Esophagus (tissue), 2 donors: Measurements from ENCODE around the gene AQP12A. TPM values are rescaled to one million over a fixed set of nuclear protein-coding genes. Genes with fewer than 3 reads are reported as not detected.

ENCODE experiments used
- H3K27ac ChIP-seq, 2 donors: one replicate each; pipeline ENCODE4 v1.5.1; 2013; ENCODE audit warnings: low read depth in 2 of 2, mild to moderate bottlenecking in 2 of 2, inconsistent platforms in 1 of 2, low read length in 1 of 2, moderate library complexity in 1 of 2
- H3K27me3 ChIP-seq, 2 donors: one replicate each; pipeline ENCODE4 v1.6.1; 2013; ENCODE audit warnings: low read length in 2 of 2, control low read depth in 1 of 2, mild to moderate bottlenecking in 1 of 2; ENCODE audit not compliant: insufficient read depth in 2 of 2, control insufficient read depth in 1 of 2
- H3K36me3 ChIP-seq, 2 donors: one replicate each; pipeline ENCODE4 v1.6.1; 2013; ENCODE audit warnings: low read length in 1 of 2; ENCODE audit not compliant: control insufficient read depth in 2 of 2, insufficient read depth in 2 of 2
- H3K4me1 ChIP-seq, 2 donors: one replicate each; pipeline ENCODE4 v1.6.1; 2013; ENCODE audit warnings: low read length in 1 of 2; ENCODE audit not compliant: control insufficient read depth in 2 of 2, insufficient read depth in 2 of 2
- H3K4me3 ChIP-seq, 2 donors: one replicate each; pipeline ENCODE4 v1.5.1; 2013; ENCODE audit warnings: low read length in 2 of 2, mild to moderate bottlenecking in 2 of 2, low read depth in 1 of 2, moderate library complexity in 1 of 2
- H3K9me3 ChIP-seq, 2 donors: one replicate each; pipeline ENCODE4 v1.6.1; 2013; ENCODE audit warnings: mild to moderate bottlenecking in 2 of 2, low read depth in 1 of 2, low read length in 1 of 2, moderate library complexity in 1 of 2; ENCODE audit not compliant: control insufficient read depth in 2 of 2, insufficient read depth in 1 of 2
- WGBS, 2 donors: extraction: QIAGEN DNeasy Blood & Tissue Kit; methylation state at CpG; one replicate each; pipeline ENCODE4 v1.1.7; 2013; 5-methylcytosine and 5-hydroxymethylcytosine counted together
- polyA plus RNA-seq, 2 donors: library from polyadenylated mRNA; stranded (reverse); fragments of 200-250 nt; gene quantifications; one replicate each; pipeline ENCODE4 v1.2.3, GENCODE V29; 2013
- donor health status: healthy with polysubstance abuse.
- donor health status: Bipolar disorder and iron deficiency.

The AQP12A gene
- polyA plus RNA-seq, 2 donors, result not detected

DNA sequence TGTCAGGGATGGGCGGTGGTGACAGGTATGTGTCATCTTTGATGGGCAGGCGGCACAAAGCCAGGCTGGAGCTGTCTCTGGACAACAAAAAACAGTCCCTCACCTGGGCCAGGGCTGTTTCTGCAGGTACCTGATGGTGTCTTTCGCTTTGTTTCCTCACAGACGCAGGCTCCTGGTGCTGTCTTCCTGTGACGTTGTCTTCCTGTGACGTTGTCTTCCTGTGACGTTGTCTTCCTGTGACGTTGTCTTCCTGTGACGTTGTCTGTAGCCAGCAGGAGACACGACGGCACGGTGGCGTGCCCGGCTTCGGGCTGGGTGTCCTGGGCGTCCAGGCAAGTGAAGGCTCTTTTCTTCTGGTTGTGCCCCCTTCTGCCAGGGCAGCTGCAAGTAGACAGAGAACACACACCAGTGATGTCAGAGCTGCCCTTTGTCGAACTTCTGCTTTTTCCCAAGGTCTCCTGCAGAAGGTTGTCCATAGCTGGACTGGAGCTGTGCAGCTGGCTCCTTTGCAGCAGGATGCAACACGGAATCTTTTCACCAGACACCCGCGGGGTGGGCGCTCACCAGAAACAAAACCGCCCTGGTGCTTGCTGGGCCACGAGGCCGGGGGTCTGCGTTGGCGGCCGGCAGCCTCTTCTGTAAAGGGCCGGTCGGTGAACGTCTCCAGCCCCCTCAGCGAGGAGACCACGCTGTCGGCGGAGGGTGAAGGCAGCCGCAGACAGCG, 45.3 kb upstream of the AQP12A start:
- Histone ChIP-seq H3K36me3 (no peaks in the 10 kb centered on the region), H3K27ac (no peak overlapping the region), H3K27me3 (peaks cover 0 to 6% of the 10 kb centered on the region in 2 donors), H3K4me3 (no peak overlapping the region), H3K9me3 (no peaks in the 10 kb centered on the region), H3K4me1 (peaks cover 2 to 5% of the 10 kb centered on the region in 2 donors)
- 79 to 81% methylated on average over 36 of the region's 36 CpGs for WGBS, 2 donors

DNA sequence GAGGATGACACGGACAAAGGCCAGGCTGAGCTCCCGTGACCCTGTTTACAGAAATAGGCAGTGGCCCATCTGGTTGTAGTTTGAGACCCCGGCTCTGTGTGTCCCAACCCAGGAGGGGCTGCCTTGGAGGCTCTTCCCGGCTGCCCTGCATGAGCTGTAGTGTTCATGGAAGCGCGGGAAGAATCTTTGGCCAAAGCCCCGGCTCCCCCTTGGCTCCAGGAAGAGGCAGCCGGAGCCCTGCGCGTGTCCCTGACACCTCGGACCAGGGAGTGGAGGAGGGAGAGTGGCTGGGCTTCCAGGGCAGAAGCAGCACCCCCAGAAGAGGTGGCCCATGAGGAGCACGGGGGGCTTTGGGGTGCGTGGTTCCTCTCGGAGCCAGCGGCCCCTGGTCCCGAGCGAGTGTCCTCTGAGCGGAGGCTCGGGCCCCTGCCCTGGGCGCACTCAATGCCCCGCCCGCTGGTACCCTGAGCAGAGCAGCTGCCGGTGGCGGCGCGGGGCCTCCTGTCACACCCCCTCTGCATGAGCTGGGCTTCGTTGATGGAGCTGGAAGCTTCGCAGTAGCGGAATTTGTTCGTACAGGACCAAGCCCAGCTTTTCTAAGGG, 44.7 kb upstream of the AQP12A start:
- 72 to 76% methylated on average over 30 of the region's 30 CpGs for WGBS, 2 donors
- Histone ChIP-seq H3K9me3 (no peaks in the 10 kb centered on the region), H3K36me3 (no peaks in the 10 kb centered on the region), H3K27me3 (peaks cover 0 to 6% of the 10 kb centered on the region in 2 donors), H3K4me1 (peaks cover 2 to 5% of the 10 kb centered on the region in 2 donors), H3K4me3 (no peak overlapping the region), H3K27ac (no peak overlapping the region)

DNA sequence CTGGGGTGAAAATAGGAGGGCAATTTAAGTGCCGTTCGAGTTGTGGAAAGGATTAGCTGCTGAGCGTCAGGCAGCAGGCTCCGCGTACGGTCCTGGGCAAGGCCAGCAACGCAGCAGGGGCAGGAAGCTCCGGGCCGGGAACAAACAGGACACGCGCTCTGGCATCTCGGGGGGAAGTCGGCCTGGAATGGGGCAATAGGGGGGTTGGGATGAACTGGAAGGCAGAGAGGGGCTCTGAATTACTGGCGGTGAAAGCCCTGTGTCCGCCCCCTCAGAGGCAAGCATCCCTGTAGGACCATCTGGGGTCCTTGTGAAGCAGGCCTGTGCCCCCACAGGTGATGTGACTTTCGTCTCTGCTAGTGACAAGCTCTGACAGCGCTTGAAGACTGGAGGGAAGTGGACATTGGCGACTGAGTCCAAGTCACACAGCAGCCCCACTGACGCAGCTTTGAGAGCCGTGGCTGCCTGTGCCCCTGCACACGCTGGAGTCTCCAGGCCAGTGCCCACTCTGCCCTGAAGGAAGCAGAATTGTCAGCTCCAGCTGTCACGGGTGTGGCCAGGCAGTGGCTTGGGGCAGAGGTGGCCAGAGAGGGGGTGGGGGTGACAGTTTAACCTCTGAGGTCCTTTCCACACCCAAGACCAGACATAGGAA, 44.0 kb upstream of the AQP12A start:
- no peaks in the 10 kb centered on the region for H3K9me3 ChIP-seq
- H3K27ac ChIP-seq, result no peak overlapping the region
- no peak overlapping the region for H3K4me3 ChIP-seq
- H3K36me3 ChIP-seq, result no peaks in the 10 kb centered on the region
- H3K27me3 ChIP-seq, result peaks cover 0 to 6% of the 10 kb centered on the region in 2 donors
- 66 to 68% methylated on average over 22 of the region's 22 CpGs for WGBS, 2 donors
- peaks cover 2 to 5% of the 10 kb centered on the region in 2 donors for H3K4me1 ChIP-seq

DNA sequence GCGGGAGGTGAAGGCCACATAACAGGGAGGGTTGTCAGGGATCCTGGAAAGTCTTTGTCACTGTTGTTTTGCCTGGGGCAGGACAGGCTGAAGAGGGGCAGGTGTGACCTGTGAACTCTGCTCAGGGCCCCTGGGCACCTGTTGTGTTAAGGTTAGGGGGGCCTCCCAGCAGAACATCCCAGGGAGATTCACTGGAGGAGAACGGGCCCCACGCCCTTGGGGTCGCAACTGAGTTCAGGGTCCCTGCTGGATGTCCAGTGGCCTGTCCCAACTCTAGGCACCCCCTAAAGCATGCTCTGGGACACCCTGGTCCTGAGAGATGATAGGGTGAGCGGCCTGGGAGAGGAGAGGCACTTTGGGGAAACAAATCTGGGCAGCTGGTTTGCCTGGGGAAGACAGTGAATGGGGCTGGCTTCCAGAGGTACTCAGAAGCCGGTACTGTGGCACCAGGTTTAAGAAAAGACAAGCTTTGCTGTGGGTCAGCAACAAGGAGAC, 43.5 kb upstream of the AQP12A start:
- WGBS, 2 donors, result 77 to 82% methylated on average over 6 of the region's 6 CpGs
- Histone ChIP-seq H3K4me1 (peaks cover 2 to 5% of the 10 kb centered on the region in 2 donors), H3K9me3 (no peaks in the 10 kb centered on the region), H3K36me3 (no peaks in the 10 kb centered on the region), H3K27me3 (peaks cover 0 to 6% of the 10 kb centered on the region in 2 donors), H3K27ac (no peak overlapping the region), H3K4me3 (no peak overlapping the region)

DNA sequence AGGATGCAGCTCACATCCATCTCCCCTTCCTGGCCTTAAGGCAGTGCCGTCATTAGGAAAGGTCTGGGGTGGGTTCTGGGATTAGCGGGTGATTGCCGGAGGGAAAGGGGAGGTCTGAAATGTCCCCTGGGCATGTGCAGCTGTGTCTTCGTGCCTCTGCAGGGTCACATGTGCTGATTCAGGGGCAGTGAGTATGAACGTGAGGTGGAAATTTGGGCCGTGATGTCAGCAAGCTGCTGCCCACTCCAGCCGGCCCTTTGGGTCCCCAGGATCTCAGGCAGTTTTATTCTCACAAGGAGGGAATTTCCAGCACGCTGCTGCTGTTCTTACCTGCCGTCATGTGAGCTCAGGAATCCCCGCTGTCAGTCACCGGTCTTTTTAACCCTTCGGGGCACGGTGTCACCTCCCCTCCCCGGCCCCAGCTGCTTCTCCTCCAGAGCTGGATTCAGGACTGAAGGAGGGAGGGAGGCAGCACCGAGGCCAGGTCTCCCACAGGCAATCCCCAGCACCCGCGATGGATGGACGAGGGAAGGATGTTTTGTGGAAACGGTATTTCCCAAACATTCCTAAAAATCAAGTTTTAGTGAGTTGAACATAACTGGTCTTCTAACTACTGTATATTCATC, 42.9 kb upstream of the AQP12A start:
- Histone ChIP-seq H3K4me3 (no peak overlapping the region), H3K4me1 (peaks cover 2 to 5% of the 10 kb centered on the region in 2 donors), H3K9me3 (no peaks in the 10 kb centered on the region), H3K36me3 (no peaks in the 10 kb centered on the region), H3K27ac (no peak overlapping the region), H3K27me3 (peaks cover 0 to 6% of the 10 kb centered on the region in 2 donors)
- WGBS, 2 donors, result 28 to 34% methylated on average over 19 of the region's 19 CpGs

DNA sequence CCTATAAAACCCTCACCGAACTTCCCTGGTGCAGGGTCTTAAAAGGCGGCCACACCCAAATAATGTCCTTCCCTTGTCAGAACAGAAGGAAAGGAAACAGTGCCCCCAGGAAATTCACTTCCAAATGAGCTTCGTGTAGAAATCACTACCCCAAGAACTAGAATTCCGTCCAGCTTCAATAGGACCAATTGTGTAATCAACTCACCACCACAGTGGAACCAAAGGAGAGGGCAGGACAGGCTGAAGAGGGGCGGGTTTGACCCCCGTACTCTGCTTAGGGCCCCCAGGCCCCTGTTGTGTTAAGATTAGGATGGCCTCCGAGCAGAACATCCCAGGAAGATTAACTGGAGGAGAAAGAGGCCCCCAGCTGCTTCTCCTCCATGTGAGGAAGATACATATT, 42.3 kb upstream of the AQP12A start:
- Histone ChIP-seq H3K27me3 (peaks cover 0 to 6% of the 10 kb centered on the region in 2 donors), H3K36me3 (no peaks in the 10 kb centered on the region), H3K27ac (no peak overlapping the region)

DNA sequence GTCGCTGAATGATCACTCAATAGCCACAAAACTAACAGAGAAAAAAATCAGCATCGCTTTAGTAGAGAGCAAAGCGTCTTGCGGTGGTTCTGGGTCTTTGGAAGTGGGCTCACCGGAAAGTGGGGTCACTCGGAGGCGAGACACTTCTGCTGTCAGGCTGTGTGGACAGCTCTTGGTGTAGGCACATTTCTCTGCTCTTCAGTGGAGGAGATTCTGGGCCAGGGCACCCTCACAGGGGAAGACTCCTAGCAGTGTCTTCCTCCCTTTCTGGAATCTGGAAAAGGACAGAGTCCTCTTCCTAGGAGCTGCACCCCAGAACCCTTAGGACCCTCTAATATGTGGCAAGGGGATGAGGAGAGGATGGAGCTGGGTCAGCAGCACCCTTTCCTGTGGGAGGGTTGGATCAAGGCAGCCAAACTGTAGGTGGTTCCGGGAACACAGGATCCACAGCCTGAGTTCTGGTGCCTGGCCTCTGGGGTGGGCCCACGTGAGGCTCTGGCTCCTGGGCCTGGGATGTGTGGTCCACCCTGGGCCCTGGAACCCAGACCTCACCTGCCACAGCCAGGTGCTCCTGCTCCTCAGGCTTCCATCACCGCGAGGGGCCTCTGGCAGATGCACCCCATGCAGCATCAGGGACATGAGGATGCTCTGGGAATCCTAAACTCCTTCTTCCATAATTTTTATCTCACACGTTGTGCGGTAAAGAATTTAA, 41.3 kb upstream of the AQP12A start:
- peaks cover 2 to 5% of the 10 kb centered on the region in 2 donors for H3K4me1 ChIP-seq
- no peak overlapping the region for H3K27ac ChIP-seq
- H3K36me3 ChIP-seq, result no peaks in the 10 kb centered on the region
- peaks cover 0 to 6% of the 10 kb centered on the region in 2 donors for H3K27me3 ChIP-seq
- WGBS, 2 donors, result 89 to 91% methylated on average over 13 of the region's 13 CpGs
- H3K9me3 ChIP-seq, result no peaks in the 10 kb centered on the region
- no peak overlapping the region for H3K4me3 ChIP-seq

More for the DNA sequence above, 42.3 kb upstream of the AQP12A start:
- 53 to 70% methylated on average over 7 of the region's 7 CpGs for WGBS, 2 donors
- Histone ChIP-seq H3K4me3 (no peak overlapping the region), H3K9me3 (no peaks in the 10 kb centered on the region), H3K4me1 (peaks cover 2 to 5% of the 10 kb centered on the region in 2 donors)

DNA sequence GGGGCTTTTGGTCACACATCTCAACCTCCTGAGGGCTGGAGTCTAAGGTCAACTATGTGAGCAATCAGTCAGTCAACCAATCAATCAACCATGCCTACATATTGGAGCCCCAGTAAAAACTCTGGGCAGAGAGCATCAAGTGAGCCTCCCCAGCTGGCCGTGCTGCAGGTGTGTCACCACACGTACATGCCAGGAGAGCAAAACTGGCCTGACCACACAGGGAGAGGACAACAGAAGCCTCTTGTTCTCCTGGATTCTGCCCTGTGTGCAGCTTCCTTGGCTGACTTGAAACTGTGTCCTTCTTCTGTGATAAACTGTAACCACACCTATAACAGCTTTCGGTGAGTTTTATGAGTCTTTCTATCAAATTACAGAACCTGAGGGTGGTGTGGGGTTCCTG, 40.5 kb upstream of the AQP12A start:
- no peaks in the 10 kb centered on the region for H3K36me3 ChIP-seq
- peaks cover 0 to 5% of the 10 kb centered on the region in 2 donors for H3K4me1 ChIP-seq
- WGBS, 2 donors, result 63 to 69% methylated on average over 3 of the region's 3 CpGs
- H3K4me3 ChIP-seq, result no peak overlapping the region
- no peaks in the 10 kb centered on the region for H3K9me3 ChIP-seq
- H3K27me3 ChIP-seq, result peaks cover 0 to 6% of the 10 kb centered on the region in 2 donors
- H3K27ac ChIP-seq, result no peak overlapping the region
